K562 (cell line): ENCODE data around the gene CEBPB. TPM values are rescaled to one million over a fixed set of nuclear protein-coding genes. Genes with fewer than 3 reads are reported as not detected.

Experiments
- ARID4B ChIP-seq: sonication (generic); formaldehyde crosslinking; IDR thresholded peaks from 2 replicates; pipeline ENCODE4 v1.8.0; 2022; ENCODE audit warnings: mild to moderate bottlenecking, missing genetic modification reagents
- FOXP1 ChIP-seq: sonication (generic); formaldehyde crosslinking; IDR thresholded peaks from 2 replicates; pipeline ENCODE4 v1.8.0; 2022; ENCODE audit warnings: mild to moderate bottlenecking, missing genetic modification reagents
- MBD1 ChIP-seq: fragments of 250-450 bp; sonication (Bioruptor Pico); IDR thresholded peaks from 2 replicates; pipeline ENCODE4 v1.8.0; 2022; ENCODE audit warnings: inconsistent platforms
- PHTF2 ChIP-seq: fragments of 250-450 bp; sonication (Bioruptor Pico); IDR thresholded peaks from 2 replicates; pipeline ENCODE4 v1.5.0; 2021; ENCODE audit warnings: mild to moderate bottlenecking
- POLR2AphosphoS5 ChIP-seq: IDR thresholded peaks from 2 replicates; pipeline ENCODE4 v1.6.1; 2011; ENCODE audit warnings: mild to moderate bottlenecking, low read depth, low read length, moderate library complexity; ENCODE audit not compliant: control insufficient read depth, insufficient read depth
- XRCC4 ChIP-seq: IDR thresholded peaks from one replicate; pipeline ENCODE4 v1.6.1; 2011; ENCODE audit not compliant: insufficient read depth, insufficient read length; ENCODE audit errors: extremely low read depth
- ZEB2 ChIP-seq: fragments of 450-650 bp; IDR thresholded peaks from 2 replicates; pipeline ENCODE4 v1.6.1; 2016
- ZNF175 ChIP-seq: fragments of 200-800 bp; sonication (Bioruptor generic); IDR thresholded peaks from 2 replicates; pipeline ENCODE4 v1.6.1; 2016; ENCODE audit warnings: low read depth, mild to moderate bottlenecking, missing genetic modification characterization, missing compliant biosample characterization
- ZNF324 ChIP-seq: fragments of 250-450 bp; sonication (Bioruptor Pico); IDR thresholded peaks from 2 replicates; pipeline ENCODE4 v1.4.0; 2020; ENCODE audit warnings: mild to moderate bottlenecking
- ZNF511 ChIP-seq: sonication (generic); formaldehyde crosslinking; IDR thresholded peaks from 2 replicates; pipeline ENCODE4 v1.8.0; 2022; ENCODE audit warnings: mild to moderate bottlenecking, missing genetic modification reagents
- ZNF584 ChIP-seq: fragments of 200-800 bp; sonication (Bioruptor generic); IDR thresholded peaks from 2 replicates; pipeline ENCODE4 v1.6.1; 2016; ENCODE audit warnings: low read depth, mild to moderate bottlenecking, missing genetic modification characterization, missing compliant biosample characterization
- ZNF766 ChIP-seq: fragments of 200-800 bp; sonication (Bioruptor generic); conservative IDR thresholded peaks from 2 replicates; pipeline ENCODE4 v1.6.1; 2016; ENCODE audit warnings: missing genetic modification characterization, missing compliant biosample characterization
- polyA plus RNA-seq, 8 experiments: library from polyadenylated mRNA; depleted of rRNA in 4 of 8; stranded (reverse) in 5 of 8; unstranded in 3 of 8; fragments of >200 nt; fragmentation: Nextera tagmentation in 2 of 8; fragmentation: Illumina TruSeq in 1 of 8; extraction: Ambion mirVana in 2 of 8; extraction: Trizol in 1 of 8; gene quantifications; 2 replicates each; pipeline versions ENCODE4 v1.2.1 to v1.2.3, GENCODE V29; 2011 to 2014; ENCODE audit warnings: inconsistent platforms in 1 of 8, missing spikeins in 1 of 8
- total RNA-seq, 7 experiments: library from RNA; depleted of rRNA in 6 of 7; stranded (reverse); fragments of >200 nt in 6 of 7; fragmentation: Illumina TruSeq in 2 of 7; extraction: Trizol in 2 of 7; gene quantifications; 2 replicates each; pipeline versions ENCODE4 v1.2.1 to v1.2.3, GENCODE V29; 2011 to 2021; ENCODE audit warnings: low replicate concordance in 1 of 7

Gene CEBPB
- total and polyA plus RNA-seq, 9 of the 15 experiments (the other 6 are each of a cell fraction or from before 2014, with no cell fraction given) = 1.2 to 72.6 (median 7.8) TPM

GRCh38 chr20:50153500-50154377 lies 36.9 kb upstream of the CEBPB start, which contains the start of gene PEDS1 (continued):
- TF ChIP-seq ARID4B (CRISPR knock-in tag) = peak; percentile 78
- TF ChIP-seq ZNF324 (CRISPR knock-in tag) = peak; percentile 41; the same call in 1 of the 2 replicates
- TF ChIP-seq FOXP1 = peak; percentile 79; the same call in 1 of the 2 replicates
- no peak for TF ChIP-seq PHTF2 (CRISPR knock-in tag)
- no peak for TF ChIP-seq ZNF584
- no peak for TF ChIP-seq XRCC4
- TF ChIP-seq ZNF511 (CRISPR knock-in tag) = peak; percentile 46
- no peak for TF ChIP-seq MBD1 (CRISPR knock-in tag)
- TF ChIP-seq ZNF175 (CRISPR knock-in tag) = peak; percentile 45; the same call in 1 of the 2 replicates
- TF ChIP-seq ZEB2 = no peak
- TF ChIP-seq POLR2AphosphoS5 = peak; percentile 58
- TF ChIP-seq ZNF766 (CRISPR knock-in tag) = peak; percentile 58; the same call in 1 of the 2 replicates
